T-helper 1 cell (primary cell): Measurements from ENCODE around the gene NOP58.
"Not testable (repeated sequence)": the region's sequence is repeated elsewhere in the genome, so short reads cannot be mapped to it uniquely, and the experiment has no call there.

Experiments used
- DNase-seq, 5 donors: peaks; one replicate each; pipeline ENCODE4 v3.0.0-alpha.2; 2012 to 2020

The NOP58 gene

DNA sequence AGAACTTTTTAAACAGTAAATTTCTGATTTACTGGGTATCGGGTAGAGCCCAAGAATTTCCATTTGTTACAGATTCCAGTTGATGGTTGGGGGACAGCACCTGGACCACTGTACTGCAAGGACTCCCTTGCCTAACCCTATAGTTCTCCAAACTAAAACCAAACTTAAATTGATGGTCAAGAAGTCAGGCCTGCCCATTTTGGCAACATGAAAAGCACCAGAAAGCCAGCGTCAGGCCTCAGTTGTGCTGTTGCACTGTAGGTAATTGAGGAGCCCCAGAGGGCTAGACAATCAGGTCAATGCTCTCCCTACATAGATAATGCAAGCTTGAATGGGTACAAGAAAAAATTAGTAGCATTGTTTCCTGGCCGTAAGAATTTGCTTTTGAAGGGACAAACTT lies 40.5 kb downstream of the NOP58 start:
- no peak for DNase-seq

DNA sequence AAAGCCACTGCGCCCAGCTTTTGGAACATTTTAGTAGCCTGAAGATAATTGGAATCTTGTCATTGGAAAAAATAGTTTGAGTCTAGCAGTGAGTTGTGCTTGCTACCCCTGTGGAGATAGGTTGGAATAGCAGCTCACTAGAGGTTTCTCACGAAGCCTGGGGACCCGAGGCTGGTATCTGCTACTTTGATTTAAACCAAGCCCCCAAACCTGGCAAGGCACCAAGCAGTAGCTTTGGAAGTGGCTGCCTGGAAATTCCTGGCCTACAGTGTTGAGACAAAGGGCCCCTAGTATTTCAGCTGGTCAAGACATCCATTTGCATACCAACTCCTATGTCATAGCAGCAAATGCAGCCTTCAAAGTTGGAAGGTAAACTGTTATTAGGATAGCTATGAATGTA lies 42.1 kb downstream of the NOP58 start:
- DNase-seq: no peak

DNA sequence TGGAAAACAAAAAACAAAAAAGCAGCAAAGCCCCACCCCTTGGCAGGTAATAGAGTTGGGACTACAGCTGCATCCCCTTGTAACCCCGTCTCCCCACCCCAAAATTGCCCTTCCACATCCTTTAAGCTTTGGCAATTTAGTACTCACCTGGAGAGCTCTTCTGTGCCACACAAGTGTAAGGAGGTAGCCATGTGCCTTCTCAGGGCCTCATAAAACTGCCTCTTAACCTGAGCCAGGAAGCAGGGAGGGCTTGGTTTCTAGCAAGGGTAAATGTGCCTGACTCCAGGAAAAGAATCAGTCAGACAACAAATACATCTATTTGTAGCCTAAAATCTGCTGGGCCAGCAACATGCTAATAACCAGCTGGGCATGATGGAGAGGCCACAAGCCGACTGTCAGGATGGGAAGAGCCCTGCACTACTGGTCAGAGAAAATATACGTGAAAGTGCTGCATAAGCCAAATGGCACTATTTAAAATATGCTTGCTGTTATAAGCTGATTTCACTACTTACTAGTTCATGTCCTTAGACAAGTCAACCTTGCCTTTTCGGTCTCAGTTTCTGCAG lies 46.3 kb downstream of the NOP58 start:
- no peak for DNase-seq

DNA sequence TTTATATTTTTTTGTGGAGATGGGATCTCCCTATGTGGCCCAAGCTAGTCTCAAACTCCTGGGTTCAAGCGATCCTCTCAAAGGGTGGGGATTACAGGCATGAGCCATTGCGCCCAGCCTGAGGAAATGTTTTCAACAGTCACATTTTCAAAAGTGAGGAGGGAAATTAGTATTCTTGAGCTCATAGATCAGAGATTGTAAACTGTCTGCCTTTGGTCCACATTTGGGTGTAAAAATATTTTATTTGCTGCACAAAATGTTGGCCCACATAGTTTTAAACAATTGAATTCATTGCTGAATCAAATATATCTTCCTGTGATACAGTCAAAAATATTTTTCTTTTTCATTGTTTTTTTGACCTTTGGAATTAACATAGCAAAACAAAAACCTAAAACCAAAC lies 48.6 kb downstream of the NOP58 start:
- no peak for DNase-seq

DNA sequence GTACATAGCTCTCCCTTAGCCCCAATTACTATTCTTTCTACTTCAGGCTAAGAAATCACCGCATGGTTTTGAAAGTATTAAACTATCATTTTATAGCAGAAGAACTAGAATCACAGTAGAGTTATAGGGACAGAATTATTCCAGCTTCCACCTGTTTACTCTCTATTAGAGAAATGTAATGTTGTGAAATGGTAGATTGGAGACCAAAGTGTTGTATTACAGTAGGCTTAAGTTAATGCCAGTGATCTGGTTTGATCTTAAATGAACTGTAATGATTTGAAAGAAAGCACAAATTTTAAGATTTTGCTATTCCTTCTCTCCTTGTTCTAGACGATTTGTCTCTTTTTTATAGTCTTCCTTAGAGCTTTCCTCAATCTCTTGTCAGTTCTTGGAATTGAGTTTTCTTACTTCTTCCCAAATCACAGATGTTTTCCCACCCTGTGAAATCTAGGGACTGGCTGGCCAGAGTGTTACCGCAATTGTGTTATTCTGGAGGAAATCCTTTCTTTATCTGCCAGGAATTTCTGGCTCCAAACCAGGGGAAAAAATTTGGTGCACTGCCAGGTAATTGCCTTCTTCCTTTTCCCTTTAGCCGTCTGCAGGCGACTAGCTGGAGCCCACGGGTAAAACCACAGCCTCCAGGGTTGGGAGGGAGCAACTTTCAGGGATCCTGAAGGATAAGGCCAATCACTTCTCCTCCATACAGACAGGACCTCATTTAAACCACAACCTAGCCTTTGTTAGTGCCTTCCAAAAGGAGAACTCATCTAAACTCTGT lies 51.7 kb downstream of the NOP58 start:
- DNase-seq: no peak

DNA sequence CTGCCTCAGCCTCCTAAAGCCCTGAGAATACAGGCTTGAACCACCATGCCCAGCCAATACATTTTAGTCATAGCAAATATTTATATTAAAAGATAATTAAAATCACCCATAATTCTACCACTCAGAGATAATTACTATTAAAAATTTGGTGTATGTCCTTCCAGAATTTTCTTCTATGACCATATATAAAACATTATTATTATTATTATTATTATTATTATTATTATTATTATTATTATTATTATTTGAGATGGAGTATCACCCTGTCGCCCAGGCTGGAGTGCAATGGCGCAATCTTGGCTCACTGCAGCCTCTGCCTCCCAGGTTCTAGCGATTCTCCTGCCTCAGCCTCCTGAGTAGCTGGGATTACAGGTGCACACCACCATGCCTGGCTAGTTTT lies 54.8 kb downstream of the NOP58 start:
- not testable (repeated sequence) for DNase-seq

DNA sequence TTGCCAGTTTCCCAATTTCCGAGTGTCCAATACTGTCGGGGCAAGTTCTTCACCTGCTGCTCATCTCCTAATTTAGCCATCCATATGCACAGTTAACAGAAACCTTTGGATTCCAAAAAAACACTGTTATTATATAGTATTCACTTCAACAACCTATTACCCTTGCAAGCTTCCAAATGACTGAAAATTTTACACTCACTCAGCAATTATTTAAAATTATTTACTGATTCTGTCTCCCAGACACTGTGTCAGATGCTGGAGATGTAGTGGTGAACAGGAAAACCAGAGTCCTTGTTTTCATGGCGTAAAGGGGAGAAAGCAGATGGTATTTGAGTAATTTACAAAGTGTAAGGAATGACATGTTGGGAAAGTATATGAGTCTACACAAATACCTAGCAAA lies 56.9 kb downstream of the NOP58 start:
- DNase-seq: no peak

DNA sequence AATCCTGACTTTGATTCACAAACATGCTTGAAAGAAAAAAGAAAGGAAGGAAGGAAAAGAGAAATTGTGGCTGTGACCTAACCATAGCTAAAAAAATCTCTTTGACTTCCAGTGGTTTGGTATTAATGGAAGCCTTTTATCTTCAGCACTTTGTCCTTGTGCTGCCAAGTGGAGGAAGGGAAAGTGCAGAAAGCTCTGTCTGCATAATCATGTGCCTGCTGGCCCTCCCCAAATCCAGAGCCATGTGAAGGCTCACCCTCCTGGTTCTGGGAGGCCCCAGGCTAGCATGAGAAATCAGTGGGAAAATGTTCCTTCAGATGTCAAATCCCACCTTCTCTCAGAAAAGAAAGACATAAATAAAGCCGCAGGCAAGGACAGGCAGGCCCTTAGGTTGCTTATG lies 62.3 kb downstream of the NOP58 start:
- no peak for DNase-seq

DNA sequence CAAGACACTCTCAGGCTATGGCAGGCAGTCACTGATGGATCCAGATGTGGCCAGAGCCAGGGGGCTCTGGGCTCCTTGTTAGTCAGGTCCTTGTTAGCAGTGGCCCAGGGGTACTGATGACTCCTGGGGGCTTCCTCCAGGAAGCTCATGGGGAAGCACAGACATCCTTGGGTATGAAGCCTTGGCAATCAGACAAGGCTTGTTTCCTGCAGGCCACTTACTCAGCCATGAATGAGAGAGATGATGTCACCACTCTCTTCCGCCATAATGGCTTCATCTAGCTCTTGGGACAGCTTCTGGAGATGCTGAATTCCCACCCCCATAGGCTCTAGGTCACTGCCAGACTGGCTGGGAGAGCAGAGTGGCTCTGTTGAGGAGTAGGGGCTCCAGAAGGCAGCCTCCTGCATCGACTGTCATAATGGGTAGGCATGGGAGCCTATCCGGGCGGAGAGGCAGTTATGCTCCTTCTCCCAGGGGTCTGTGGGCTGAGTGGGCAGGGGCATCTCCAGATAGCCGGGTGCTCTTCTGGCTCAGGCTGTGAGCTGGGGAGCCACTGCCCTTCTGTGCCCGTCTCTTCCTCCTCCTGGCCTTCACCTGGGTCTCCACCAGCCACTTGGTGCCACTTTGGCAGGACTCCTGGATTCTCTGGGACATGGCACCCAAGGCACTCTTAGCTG lies 70.4 kb downstream of the NOP58 start:
- no peak for DNase-seq

DNA sequence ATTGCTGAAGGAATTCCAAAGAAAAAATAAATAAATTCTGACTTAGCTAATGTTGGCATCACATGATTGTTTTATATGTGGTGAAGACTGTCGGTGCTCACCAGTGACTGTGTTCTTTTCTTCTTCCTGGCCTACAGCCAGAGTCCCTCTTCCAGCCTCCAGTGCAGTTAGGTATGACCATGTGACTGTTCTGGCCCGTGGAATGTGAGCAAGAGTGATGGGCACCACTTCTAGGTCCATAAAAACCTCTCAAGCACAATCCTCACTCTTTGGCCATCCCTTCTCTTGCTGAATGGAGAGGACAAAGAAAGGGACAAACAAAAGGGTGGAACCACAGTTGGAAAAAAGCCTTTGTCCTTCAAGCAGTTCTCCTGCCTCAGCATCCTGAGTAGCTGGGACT lies 71.6 kb downstream of the NOP58 start:
- no peak for DNase-seq

DNA sequence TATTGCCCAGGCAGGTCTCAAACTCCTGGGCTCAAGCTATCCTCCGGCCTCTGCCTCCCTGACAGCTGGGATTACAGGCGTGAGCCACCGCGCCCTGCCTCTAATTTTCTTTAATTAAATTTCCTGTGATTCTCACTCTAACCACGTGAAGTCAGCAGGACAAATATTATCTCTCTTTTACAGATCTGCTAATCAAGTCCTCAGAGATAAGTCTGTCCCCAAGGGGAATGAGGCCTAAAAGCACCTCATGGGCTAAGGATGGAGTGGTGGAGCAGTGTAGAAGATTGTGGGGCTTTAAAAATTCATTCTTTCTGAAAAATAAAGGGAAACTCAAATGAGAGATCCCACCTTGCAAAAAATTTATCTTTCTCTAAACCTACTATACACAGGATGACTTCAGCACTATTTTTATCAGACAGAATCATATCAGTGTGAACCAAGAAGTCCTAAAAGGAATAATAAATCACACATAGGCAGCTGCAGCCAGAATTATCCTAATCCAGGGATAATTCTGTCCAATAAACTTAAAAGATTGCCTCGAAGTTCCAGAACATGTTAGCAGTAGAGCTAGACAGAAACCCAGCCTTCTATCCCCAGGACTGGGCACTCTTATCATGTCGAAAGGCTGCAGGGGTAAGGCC lies 72.3 kb downstream of the NOP58 start:
- DNase-seq: no peak

DNA sequence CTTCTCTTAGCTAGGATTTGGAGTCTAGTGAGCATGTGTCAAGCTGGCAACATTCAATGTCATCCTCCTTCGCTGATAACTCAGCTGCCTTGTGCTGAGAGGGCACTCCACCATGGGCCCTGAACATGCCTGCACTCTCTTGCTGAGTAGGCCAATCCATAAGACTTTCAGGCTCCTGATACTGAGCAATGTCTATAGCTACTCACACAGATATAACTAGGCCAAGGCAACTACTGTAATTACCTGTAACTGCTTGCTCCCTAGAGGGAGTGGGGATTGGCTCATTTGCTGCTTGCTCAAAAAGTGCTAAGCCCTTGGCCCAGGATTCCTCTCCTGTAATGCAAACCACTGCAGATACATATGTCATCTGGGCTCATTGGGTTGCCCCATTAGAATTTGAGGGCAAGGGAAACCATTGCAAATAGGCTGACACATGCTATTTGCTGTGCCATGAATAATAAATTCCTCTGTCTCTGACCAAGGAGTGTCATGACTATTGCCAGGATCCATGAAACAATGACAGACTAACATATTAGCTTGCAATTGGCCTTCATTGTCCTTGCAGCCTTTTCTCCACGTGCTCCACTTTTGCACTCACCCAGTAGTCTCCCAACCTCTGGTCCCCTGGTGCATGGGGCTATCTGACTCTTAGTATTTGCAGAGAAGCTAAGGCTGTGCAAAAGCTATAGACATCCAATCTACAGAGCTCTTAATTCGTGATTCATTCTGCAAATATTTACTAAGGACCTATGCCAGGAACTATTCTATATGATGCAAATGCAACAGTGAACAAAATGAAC lies 73.7 kb downstream of the NOP58 start:
- DNase-seq: no peak

DNA sequence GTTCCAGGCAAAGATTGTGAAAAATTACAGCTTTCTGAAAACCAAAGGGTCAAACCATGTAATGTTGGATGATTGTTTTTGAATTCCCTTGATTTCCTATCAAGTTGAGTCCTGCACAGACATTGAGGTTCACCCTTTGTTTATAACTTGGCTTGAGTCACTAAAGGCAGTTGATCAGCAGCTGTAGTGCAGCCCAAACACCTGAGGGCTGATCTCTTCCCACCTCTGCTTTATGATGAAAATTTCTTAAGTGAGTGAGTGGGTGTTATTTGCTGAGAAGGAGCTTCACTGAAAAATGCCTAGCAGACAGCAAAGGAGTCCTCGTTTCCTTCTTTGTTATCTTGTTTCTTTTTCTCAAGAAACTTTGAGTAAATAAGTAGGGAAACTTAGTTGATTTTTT lies 78.6 kb downstream of the NOP58 start:
- DNase-seq: no peak

DNA sequence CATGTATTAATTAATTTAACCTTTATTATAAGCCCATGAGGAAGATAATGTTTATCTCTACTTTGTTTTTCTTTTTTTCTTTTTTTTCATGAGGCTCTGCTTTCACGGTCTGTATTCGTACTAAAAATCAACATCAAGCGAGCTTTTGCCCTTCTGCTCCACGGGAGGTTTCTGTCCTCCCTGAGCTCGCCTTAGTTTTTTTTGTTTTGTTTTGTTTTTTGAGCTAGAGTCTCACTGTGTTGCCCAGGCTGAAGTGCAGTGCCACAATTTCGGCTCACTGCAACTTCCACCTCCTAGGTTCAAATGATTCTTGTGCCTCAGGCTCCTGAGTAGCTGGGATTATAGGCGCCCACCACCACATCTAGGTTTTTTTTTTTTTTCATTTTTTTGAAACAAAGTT lies 80.6 kb downstream of the NOP58 start:
- DNase-seq: no peak
